Esophagus muscularis mucosa (tissue), 3 donors: Measurements from ENCODE around the gene C13orf46.

Source experiments
- POLR2A ChIP-seq: fragments of 450-650 bp; IDR thresholded peaks from one replicate; pipeline ENCODE4 v1.6.1; 2017; ENCODE audit warnings: antibody characterized with exemption, moderate library complexity, mild to moderate bottlenecking, low read depth
- TF ChIP-seq, protein P1 (sequence below), 3 experiments: fragments of 200-600 bp in 2 of 3; fragments of 450-650 bp in 1 of 3; sonication (generic) in 2 of 3; IDR thresholded peaks; one replicate each; pipeline ENCODE4 v1.5.1; 2017 to 2019; ENCODE audit warnings: antibody characterized with exemption in 3 of 3, mild to moderate bottlenecking in 2 of 3, moderate library complexity in 1 of 3

DNA sequence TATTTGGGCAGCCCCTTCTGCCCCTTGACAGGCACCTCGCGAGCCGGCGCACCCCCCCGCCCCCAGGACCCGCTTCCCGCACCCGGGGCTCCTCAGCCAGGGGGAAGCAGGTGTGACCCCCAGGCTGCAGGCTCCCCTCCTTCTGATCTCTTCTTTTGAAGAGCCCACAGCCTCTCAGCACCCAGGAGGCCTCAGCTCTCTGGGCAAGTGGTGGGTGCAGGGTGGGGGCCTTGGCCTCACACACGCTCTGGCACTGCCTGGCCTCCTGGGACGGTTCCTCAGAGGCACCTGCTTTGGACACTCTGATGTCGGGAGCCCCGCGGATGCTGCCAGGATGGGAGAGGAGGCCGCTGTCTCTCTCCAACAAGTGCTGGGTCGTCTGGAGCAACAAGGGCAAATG lies 1.5 kb upstream of the C13orf46 start:
- TF ChIP-seq, protein P1, sequence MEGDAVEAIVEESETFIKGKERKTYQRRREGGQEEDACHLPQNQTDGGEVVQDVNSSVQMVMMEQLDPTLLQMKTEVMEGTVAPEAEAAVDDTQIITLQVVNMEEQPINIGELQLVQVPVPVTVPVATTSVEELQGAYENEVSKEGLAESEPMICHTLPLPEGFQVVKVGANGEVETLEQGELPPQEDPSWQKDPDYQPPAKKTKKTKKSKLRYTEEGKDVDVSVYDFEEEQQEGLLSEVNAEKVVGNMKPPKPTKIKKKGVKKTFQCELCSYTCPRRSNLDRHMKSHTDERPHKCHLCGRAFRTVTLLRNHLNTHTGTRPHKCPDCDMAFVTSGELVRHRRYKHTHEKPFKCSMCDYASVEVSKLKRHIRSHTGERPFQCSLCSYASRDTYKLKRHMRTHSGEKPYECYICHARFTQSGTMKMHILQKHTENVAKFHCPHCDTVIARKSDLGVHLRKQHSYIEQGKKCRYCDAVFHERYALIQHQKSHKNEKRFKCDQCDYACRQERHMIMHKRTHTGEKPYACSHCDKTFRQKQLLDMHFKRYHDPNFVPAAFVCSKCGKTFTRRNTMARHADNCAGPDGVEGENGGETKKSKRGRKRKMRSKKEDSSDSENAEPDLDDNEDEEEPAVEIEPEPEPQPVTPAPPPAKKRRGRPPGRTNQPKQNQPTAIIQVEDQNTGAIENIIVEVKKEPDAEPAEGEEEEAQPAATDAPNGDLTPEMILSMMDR (IDR thresholded peaks at IDR 0.05): no peak
- no peak for TF ChIP-seq POLR2A
